Measurements from ENCODE around the gene ZBTB39.
"Not testable (repeated sequence)": the region's sequence is repeated elsewhere in the genome, so short reads cannot be mapped to it uniquely, and the experiment has no call there.

The ZBTB39 gene

GRCh38 chr12:56998981-56999380 is 7.4 kb downstream of the ZBTB39 start:
- no peak for DNase-seq

GRCh38 chr12:56998316-56998715 is 8.0 kb downstream of the ZBTB39 start:
- no peak for DNase-seq

GRCh38 chr12:56996793-56997545 is 9.4 kb downstream of the ZBTB39 start:
- DNase-seq, result no peak

- DNase-seq, result no peak
These were observed 10.3 kb downstream of the ZBTB39 start for GRCh38 chr12:56995930-56996496.

GRCh38 chr12:56995201-56995929 is 11.0 kb downstream of the ZBTB39 start:
- DNase-seq, result no peak

- no peak for DNase-seq
These were observed 12.1 kb downstream of the ZBTB39 start for GRCh38 chr12:56994231-56994746.

- no peak for DNase-seq
These were observed 13.0 kb downstream of the ZBTB39 start for GRCh38 chr12:56993346-56993745.

GRCh38 chr12:56991319-56992246 is 14.8 kb downstream of the ZBTB39 start:
- DNase-seq, result no peak

GRCh38 chr12:56990648-56991318 is 15.6 kb downstream of the ZBTB39 start:
- no peak for DNase-seq

GRCh38 chr12:56989861-56990610 is 16.3 kb downstream of the ZBTB39 start:
- DNase-seq, result no peak

- DNase-seq, result no peak
These were observed 18.1 kb downstream of the ZBTB39 start for GRCh38 chr12:56988207-56988739.

GRCh38 chr12:56987551-56988053 is 18.7 kb downstream of the ZBTB39 start:
- DNase-seq, result peak; percentile 72

- no peak for DNase-seq
These were observed 19.3 kb downstream of the ZBTB39 start for GRCh38 chr12:56987011-56987410.

- DNase-seq, result not testable (repeated sequence)
These were observed 20.6 kb downstream of the ZBTB39 start for GRCh38 chr12:56985714-56986113.

GRCh38 chr12:56983386-56983785 is 23.0 kb downstream of the ZBTB39 start:
- DNase-seq, result no peak

- DNase-seq, result not testable (repeated sequence)
These were observed 23.6 kb downstream of the ZBTB39 start for GRCh38 chr12:56982578-56983236.

GRCh38 chr12:56980941-56981530 is 25.3 kb downstream of the ZBTB39 start:
- no peak for DNase-seq

GRCh38 chr12:56980268-56980667 is 26.1 kb downstream of the ZBTB39 start:
- DNase-seq, result no peak

GRCh38 chr12:56979628-56980027 is 26.7 kb downstream of the ZBTB39 start:
- no peak for DNase-seq
